Activated CD8-positive, alpha-beta memory T cell treated with anti-CD3 and anti-CD28 coated beads, Interleukin-2, amount 50 U/mL, for 1 hour (primary cell): ENCODE results near the gene PRMT7.

Experiments used
- DNase-seq: peaks from one replicate; pipeline ENCODE4 v3.0.0-alpha.2; 2020; ENCODE audit errors: extremely low read depth

PRMT7 gene

DNA sequence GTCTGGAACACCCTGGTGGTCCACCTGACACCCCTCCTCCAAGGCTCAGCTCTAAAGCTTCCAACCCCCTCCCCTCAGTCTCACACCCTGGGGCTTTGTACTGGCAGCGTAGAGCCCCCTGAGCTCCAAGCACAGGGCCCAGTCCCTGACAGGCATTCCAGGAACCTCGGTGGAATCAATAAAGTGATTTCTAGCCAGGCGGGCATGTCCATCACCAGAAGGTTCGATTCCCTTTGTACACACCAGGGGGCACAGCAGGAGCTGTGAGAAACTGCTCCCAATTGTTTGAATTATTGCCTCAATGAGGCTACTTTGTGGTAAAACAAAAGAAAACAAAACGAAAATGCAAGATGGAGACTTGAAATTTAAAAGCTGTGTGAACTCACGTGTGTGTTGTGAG, 85.7 kb downstream of the PRMT7 start:
- DNase-seq, result peak; percentile 18

GRCh38 chr16:68397710-68398201, 86.9 kb downstream of the PRMT7 start:
- no peak for DNase-seq

DNA sequence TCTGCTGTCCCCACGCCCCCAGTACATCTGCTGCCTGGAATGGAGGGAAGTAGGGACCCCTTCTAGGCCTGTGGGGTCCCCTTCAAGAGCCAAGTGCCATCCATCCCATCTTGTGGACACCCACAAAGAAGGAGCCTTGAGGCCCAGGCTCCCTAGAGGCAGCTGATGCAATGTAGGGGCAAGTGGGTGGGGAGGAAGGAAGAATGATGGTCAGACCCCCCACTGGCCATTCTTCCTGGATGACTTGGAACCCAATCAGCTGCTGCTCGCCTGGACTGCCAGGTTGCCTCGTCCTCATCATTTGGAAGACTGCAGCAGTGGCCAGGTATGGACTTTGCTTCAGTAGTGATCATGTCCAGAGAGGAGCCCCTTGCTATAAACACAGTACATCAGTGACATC, 88.6 kb downstream of the PRMT7 start:
- DNase-seq, result no peak

DNA sequence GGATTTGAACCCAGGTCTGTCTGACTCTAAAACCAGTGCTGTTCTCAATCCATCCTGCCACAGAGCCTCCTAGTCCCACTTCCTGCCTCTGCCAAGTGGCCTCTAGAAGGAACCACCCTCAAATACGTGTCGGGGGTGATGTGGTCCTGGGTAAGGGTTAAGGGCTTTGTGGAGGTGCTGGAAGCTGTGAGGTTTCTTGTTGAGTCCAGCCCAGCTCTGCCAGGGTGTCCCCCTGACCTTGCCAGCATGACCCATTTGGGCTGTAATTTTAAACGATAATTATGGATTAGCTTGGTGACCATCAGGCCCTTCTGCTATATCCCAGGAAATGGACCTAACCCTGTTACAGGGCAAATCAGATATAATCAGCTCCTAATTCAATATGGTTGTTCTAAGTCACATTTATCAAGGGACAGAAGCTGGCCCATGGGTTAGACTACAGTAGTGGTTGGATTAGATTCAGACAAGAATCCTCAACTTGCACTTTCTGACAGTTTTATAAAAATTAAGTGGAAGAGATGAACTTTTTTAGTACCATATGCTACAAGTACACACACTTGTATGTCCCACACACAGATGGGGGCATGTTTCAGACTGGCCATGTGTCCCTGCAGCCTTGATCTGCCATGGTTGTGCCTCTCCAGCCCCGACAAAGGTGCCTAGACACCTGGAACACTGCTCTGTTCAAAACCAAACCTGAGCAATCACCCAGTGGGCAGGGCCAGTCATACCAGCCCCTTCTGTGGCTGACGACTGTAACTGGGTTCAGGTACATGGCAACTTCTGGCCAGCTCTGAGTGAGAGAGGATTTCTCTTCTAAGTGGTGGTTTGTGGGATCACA, 89.5 kb downstream of the PRMT7 start:
- no peak for DNase-seq

DNA sequence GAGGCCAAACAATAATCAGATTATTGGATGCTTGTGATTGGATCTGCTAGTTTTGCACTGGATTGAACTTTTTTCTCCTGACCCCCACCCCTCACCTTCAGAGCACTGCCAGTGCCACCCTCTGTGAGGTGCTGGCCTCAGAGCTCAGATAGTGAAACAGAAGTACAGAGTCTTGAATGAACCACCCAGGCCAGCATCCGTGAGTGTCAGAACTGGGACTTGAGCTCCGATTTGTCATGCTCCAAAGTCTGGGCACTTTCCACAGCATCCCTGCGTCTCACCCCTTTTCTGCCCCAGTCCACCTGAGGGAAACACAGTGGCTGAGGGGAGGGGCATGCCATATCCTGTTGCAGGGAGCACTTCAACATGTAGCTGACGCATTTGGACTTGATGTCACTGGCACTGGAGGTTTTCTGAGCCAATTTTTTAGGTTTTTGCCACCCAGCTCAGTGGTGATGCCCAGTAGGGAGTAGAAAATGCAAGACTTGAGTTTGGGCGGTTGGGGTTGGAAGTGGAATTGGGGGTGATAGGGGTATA, 90.2 kb downstream of the PRMT7 start:
- DNase-seq, result no peak

GRCh38 chr16:68401871-68402747, 91.3 kb downstream of the PRMT7 start:
- no peak for DNase-seq

DNA sequence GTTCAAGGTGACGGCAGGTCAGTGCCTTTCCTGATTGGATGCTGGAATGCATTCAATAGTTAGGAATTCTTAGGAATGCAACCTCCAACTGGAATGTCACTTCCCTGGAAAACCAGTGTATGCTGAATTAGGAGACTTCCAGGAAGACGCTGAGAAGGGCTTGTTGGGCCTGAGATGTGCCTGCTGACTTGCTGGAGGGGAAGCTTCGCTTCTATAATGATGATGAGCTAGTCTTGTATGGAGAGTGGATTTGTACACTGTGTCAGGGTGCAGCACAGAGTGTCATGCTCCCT, 91.9 kb downstream of the PRMT7 start:
- no peak for DNase-seq

- no peak for DNase-seq
Observed at GRCh38 chr16:68403177-68403576, 92.4 kb downstream of the PRMT7 start.

DNA sequence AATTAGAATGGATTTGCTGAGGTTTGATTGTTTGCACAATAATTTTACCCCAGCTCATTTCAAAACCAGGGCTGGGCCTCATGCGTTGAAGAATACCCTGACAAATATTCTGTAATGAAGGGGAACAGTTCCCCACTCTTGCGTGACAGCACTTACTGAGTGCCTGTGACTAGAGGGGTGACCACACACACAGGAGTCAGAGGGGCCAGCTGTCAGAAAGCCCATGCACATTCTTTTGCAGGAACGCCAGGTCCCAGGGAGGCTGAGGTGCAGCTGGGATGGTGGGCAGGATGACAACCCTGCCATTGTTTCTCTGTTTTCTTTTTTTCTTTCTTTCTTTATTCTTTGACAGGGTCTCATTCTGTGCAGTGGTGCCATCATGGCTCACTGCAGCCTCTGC, 92.9 kb downstream of the PRMT7 start:
- DNase-seq, result no peak

DNA sequence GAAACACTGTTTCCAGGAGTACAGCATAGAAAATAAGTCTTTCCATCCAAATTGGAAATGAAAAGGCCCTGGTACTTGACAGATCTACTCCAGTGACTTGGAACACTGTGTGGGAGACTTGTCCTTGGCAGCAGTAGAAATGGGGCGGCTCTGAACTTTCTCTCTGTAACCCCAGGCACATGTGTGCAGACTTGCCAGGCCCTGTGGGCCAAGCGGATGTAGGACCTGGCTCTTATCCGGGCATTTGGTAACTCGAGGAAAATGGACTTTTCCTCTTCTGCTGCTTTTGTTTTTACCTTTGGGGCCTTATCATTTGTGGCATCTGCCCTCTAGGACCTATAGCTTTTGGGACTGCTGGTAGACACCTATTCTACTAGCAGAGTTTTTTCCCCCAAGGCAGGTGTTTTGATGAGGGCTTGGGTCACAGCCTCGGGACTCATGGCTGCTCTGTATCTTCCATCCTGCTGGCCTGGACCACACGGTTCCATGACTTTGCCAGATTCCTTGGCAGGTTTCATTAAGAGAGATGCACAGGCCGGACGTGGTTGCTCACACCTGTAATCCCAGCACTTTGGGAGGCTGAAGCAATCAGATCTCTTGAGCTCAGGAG, 94.0 kb downstream of the PRMT7 start:
- no peak for DNase-seq

DNA sequence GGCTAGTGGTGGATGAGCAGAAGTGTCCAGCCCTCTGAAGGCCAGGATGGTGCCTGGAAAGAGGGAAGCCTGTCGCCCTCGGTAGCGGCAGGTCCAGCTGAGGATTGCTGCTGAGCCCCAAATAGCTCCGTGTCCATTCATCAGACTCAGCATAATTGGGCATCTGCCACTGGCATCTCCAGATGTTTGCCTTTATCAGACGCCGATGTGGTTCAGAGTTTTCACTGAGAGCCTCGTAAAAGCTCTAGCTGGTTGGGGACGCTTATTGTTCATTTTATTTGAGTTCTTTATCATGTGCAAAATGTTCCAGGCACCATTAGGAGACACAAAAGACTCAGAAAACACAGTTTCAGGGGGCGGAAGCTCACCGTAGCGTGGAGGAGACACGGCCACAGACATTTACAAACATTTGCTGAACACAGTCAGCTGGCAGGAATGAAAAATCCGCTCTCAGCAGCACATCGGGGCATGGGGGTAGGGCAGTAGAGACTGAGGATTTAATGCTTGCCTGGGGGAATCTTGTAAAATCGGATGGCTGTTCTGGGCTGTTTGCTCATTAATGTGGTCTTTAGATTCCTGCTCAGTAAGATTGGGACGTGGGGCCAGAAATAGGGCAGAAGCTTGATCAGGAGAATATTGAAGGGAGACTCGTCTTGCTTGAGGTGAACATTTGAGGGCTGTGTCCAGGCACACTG, 95.8 kb downstream of the PRMT7 start:
- DNase-seq, result no peak
